D721Med (cell line): ENCODE results near the gene EIF4EBP3.
"Not testable (repeated sequence)": the region's sequence is repeated elsewhere in the genome, so short reads cannot be mapped to it uniquely, and the experiment has no call there.

ENCODE experiments used
- DNase-seq: peaks from one replicate; pipeline ENCODE4 v3.0.0; 2011; ENCODE audit warnings: low spot score; ENCODE audit not compliant: insufficient read length
- FAIRE-seq: peaks from 2 replicates; lab custom pipeline; 2011; peaks lifted over from hg19 to GRCh38; lab: Jason Lieb, UNC
- TF ChIP-seq, protein P1 (sequence below): IDR thresholded peaks from 2 replicates; pipeline ENCODE4 v1.5.1; 2012; ENCODE audit warnings: mild to moderate bottlenecking, control low read depth; ENCODE audit not compliant: insufficient read depth; ENCODE audit errors: missing control alignments

EIF4EBP3 gene

GRCh38 chr5:140590861-140591260 lies 43.4 kb downstream of the EIF4EBP3 start:
- FAIRE-seq (no peak), DNase-seq (no peak)
- TF ChIP-seq, protein P1, sequence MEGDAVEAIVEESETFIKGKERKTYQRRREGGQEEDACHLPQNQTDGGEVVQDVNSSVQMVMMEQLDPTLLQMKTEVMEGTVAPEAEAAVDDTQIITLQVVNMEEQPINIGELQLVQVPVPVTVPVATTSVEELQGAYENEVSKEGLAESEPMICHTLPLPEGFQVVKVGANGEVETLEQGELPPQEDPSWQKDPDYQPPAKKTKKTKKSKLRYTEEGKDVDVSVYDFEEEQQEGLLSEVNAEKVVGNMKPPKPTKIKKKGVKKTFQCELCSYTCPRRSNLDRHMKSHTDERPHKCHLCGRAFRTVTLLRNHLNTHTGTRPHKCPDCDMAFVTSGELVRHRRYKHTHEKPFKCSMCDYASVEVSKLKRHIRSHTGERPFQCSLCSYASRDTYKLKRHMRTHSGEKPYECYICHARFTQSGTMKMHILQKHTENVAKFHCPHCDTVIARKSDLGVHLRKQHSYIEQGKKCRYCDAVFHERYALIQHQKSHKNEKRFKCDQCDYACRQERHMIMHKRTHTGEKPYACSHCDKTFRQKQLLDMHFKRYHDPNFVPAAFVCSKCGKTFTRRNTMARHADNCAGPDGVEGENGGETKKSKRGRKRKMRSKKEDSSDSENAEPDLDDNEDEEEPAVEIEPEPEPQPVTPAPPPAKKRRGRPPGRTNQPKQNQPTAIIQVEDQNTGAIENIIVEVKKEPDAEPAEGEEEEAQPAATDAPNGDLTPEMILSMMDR: no peak

- DNase-seq (no peak), FAIRE-seq (no peak)
- TF ChIP-seq, protein P1: no peak
Measured at GRCh38 chr5:140591747-140592372, 44.4 kb downstream of the EIF4EBP3 start.

- not testable (repeated sequence) for FAIRE-seq, DNase-seq
Measured at GRCh38 chr5:140593070-140593469, 45.6 kb downstream of the EIF4EBP3 start.

DNA sequence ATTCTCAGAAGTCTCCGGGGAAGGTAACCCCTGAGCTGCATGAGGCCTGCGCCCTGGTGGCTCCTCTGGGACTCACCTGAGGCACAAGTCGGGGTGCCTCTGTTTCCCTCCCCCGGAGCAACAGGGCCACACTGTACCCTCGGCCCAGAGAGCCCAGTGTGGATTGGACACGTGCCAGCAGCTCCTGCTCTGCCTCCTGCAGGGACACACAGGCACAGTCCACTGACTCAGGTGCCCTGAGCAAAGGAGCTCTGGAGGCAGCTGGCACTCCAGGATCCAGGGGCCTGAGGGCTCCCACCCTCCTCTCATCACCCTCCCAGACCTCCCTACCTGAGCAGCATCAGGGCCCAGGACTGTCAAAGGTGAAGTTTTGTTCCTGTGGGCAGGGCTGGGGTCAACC lies 46.7 kb downstream of the EIF4EBP3 start:
- FAIRE-seq (no peak), DNase-seq (no peak)

DNA sequence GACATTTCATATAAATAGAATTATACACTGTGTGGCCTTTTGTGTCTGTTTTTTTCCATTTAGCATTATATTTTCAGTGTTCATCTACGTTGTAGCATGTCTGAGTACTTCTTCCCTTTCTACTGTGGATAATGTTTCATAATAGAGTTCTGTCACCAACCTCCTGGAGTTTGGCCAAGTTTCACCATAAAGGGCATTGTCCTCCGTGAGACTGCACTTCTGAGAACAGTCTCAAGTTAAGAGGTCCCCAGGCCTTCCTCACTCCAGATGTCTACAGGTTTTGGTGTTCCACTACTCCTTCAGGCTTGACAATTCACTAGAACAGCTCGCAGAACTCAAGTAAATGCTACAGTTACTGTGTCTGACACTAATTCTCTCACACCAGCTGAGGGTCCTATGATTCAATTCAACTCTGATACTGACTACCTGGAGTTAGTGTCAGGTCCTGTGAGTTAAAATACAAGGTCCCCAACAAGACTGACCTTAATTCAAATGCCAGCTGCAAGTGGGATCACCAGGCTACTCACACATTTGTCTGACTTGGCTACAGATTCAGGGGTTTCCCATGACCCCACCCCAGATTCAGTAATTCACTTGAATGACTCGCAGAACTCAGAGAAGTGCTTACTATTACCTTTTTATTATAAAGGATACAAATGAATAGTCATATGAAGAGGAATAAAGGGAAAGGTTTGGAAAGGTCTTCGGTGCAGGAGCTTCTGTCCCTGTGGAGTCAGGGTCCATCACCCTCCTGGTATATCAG lies 48.3 kb downstream of the EIF4EBP3 start:
- TF ChIP-seq, protein P1: no peak
- no peak for DNase-seq
- FAIRE-seq: no peak

More for the DNA sequence above, 46.7 kb downstream of the EIF4EBP3 start:
- TF ChIP-seq, protein P1: no peak

- DNase-seq (no peak), FAIRE-seq (no peak)
- TF ChIP-seq, protein P1: no peak
Measured at GRCh38 chr5:140596321-140596741, 48.9 kb downstream of the EIF4EBP3 start.

DNA sequence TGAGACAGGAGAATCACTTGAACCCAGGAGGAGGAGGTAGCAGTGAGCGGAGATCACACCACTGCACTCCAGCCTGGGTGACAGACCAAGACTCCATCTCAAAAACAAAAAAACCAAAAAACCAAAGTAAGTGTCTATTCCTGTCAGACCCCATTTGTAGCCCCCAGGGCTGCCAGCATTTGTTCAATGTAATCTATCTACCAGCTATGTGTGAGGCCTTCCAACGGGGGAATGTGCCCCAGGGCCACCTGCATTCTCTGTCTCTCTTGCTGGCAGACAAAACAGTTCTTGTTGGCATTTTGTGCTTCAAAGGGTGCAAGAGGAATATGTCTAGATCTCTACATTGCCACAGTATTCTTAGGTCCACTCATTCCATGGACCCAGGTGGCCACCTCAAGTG lies 51.4 kb downstream of the EIF4EBP3 start:
- DNase-seq (no peak), FAIRE-seq (no peak)
- TF ChIP-seq, protein P1: no peak
